Measurements from ENCODE around the gene PPP1CA. TPM values are rescaled to one million over a fixed set of nuclear protein-coding genes. Genes with fewer than 3 reads are reported as not detected.
"Not testable (repeated sequence)": the region's sequence is repeated elsewhere in the genome, so short reads cannot be mapped to it uniquely, and the experiment has no call there.

Gene PPP1CA
- total RNA-seq, 2 donors from 2014 or later, result 168 to 215 TPM

GRCh38 chr11:67431346-67432249 lies 29.9 kb upstream of the PPP1CA start:
- Histone ChIP-seq H3K4me3 (no peak overlapping the region), H3K9me3 (no peaks in the 10 kb centered on the region), H3K4me1 (replicated peaks) (peaks cover 10% of the 10 kb centered on the region), H3K27ac (no peak overlapping the region), H3K36me3 (peaks cover 12 to 16% of the 10 kb centered on the region in 2 donors), H3K27me3 (replicated peaks; ENCODE audit: insufficient read depth) (no peaks in the 10 kb centered on the region)
- intact Hi-C loops (cut with DNase I), result no loop called here
- DNase-seq (ENCODE audit: low spot score), result no peak
- WGBS, result 93% methylated on average over 24 of the region's 24 CpGs
- TF ChIP-seq POLR2A (IDR thresholded peaks at IDR 0.05) (no peak), CTCF (IDR thresholded peaks at IDR 0.05) (no peak), POLR2AphosphoS5 (IDR thresholded peaks at IDR 0.05) (no peak)

GRCh38 chr11:67429722-67430121 lies 28.1 kb upstream of the PPP1CA start:
- Histone ChIP-seq H3K36me3 (peaks cover 7 to 9% of the 10 kb centered on the region in 2 donors), H3K4me1 (replicated peaks) (peaks cover 10% of the 10 kb centered on the region), H3K27me3 (replicated peaks; ENCODE audit: insufficient read depth) (no peaks in the 10 kb centered on the region), H3K9me3 (no peaks in the 10 kb centered on the region), H3K4me3 (peak overlapping the region in 1 of 2 donors; percentile 86), H3K27ac (peak overlapping the region in 1 of 2 donors; percentile 88)
- intact Hi-C loops (cut with DNase I), result no loop called here
- TF ChIP-seq POLR2AphosphoS5 (IDR thresholded peaks at IDR 0.05), result no peak
- TF ChIP-seq POLR2A (IDR thresholded peaks at IDR 0.05), result no peak
- no peak for TF ChIP-seq CTCF (IDR thresholded peaks at IDR 0.05)
- no peak for DNase-seq (ENCODE audit: low spot score)
- WGBS, result 69% methylated on average over 11 of the region's 11 CpGs

GRCh38 chr11:67429038-67429668 lies 27.5 kb upstream of the PPP1CA start:
- H3K27me3 ChIP-seq (replicated peaks; ENCODE audit: insufficient read depth), result no peaks in the 10 kb centered on the region
- H3K4me3 ChIP-seq, result peak overlapping the region; percentile 77 to 86
- peaks cover 1 to 9% of the 10 kb centered on the region in 2 donors for H3K36me3 ChIP-seq
- H3K27ac ChIP-seq, result peak overlapping the region; percentile 86 to 88
- no peaks in the 10 kb centered on the region for H3K9me3 ChIP-seq
- TF ChIP-seq CTCF (IDR thresholded peaks at IDR 0.05) (no peak), POLR2AphosphoS5 (IDR thresholded peaks at IDR 0.05) (no peak), POLR2A (IDR thresholded peaks at IDR 0.05) (no peak)
- intact Hi-C loops (cut with DNase I), result no loop called here
- DNase-seq (ENCODE audit: low spot score), result no peak
- peaks cover 10% of the 10 kb centered on the region for H3K4me1 ChIP-seq (replicated peaks)
- WGBS, result 41% methylated on average over 12 of the region's 12 CpGs

- H3K27me3 ChIP-seq (replicated peaks; ENCODE audit: insufficient read depth), result no peaks in the 10 kb centered on the region
- TF ChIP-seq POLR2A (IDR thresholded peaks at IDR 0.05) (peak; percentile 91), CTCF (IDR thresholded peaks at IDR 0.05) (peak in 2 of 4 experiments; percentile 39 to 42), POLR2AphosphoS5 (IDR thresholded peaks at IDR 0.05) (peak; percentile 100)
- peak within 1 kb of the TSS; percentile 86 to 88 for H3K27ac ChIP-seq
- WGBS, result under 1% methylated on average over 68 of the region's 68 CpGs
- peak within 1 kb of the TSS; percentile 77 to 86 for H3K4me3 ChIP-seq
- H3K9me3 ChIP-seq, result no peaks in the 10 kb centered on the region
- peaks cover 0 to 9% of the 10 kb centered on the region in 2 donors for H3K36me3 ChIP-seq
- intact Hi-C loops (cut with DNase I), result no loop called here
- peaks cover 10% of the 10 kb centered on the region for H3K4me1 ChIP-seq (replicated peaks)
- peak; percentile 98 for DNase-seq (ENCODE audit: low spot score)
These were observed 26.7 kb upstream of the PPP1CA start, which contains the start of gene RPS6KB2 for GRCh38 chr11:67428052-67429001. Gene RPS6KB2 (plus strand): TSS chr11:67428494. CDS start chr11:67428546, 52 bp downstream.

GRCh38 chr11:67427364-67427859 lies 25.8 kb upstream of the PPP1CA start:
- DNase-seq (ENCODE audit: low spot score); H3K27me3 ChIP-seq (replicated peaks; ENCODE audit: insufficient read depth); intact Hi-C loops (cut with DNase I); H3K36me3 ChIP-seq; H3K9me3 ChIP-seq: not testable (repeated sequence)
- peaks cover 10% of the 10 kb centered on the region for H3K4me1 ChIP-seq (replicated peaks)
- H3K27ac ChIP-seq, result peak overlapping the region; percentile 86 to 88
- WGBS, result 75% methylated on average over 19 of the region's 19 CpGs
- H3K4me3 ChIP-seq, result peak overlapping the region; percentile 77 to 86
